GM21717 (cell line): ENCODE results near the gene INPP5K.
"Not testable (repeated sequence)": the region's sequence is repeated elsewhere in the genome, so short reads cannot be mapped to it uniquely, and the experiment has no call there.

ENCODE experiments used
- ATAC-seq: cut with Tn5 transposase; IDR thresholded peaks from one replicate; pipeline ENCODE4 v1.9.1; 2021; ENCODE audit warnings: mild to moderate bottlenecking, moderate library complexity; ENCODE audit not compliant: unreplicated experiment

Gene INPP5K

DNA sequence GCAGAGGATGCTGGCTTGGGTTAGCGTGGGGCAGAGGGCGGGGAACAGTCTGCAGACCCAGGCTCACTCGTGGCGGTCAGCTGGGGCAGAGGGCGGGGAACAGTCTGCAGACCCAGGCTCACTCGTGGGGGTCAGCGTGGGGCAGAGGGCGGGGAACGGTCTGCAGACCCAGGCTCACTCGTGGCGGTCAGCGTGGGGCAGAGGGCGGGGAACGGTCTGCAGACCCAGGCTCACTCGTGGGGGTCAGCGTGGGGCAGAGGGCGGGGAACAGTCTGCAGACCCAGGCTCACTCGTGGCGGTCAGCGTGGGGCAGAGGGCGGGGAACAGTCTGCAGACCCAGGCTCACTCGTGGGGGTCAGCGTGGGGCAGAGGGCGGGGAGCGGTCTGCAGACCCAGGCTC is 7.7 kb downstream of the INPP5K start:
- ATAC-seq: not testable (repeated sequence)

DNA sequence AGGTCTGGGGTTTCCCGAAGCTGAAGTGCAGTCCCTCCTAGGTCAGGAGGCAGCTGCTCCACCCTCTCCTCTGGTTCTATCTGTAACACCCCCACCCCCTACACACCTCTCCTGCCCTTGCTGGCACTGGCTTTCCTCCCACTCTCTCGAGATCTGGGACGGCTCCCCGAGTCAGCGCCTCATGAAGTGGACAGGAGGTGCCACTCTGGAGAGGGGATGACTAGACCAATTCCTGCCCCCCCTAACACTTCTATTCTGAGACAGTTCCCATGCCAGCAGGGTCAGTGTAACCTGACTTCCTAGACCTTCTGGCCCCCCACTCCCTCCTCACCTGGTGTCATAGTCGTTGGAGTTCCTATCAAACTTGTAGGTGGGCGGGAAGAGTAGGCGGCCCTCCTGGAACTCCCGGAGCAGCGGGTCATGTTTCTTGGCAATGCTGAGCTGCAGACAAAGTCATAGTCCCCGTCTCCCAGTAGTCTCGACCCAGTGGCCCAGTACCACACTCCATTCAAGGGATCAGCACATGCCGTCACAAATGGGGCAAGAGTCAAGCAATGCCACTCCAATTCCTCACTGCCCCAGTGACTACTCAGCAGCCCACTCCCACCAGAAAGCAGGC is 9.7 kb downstream of the INPP5K start:
- ATAC-seq: no peak

DNA sequence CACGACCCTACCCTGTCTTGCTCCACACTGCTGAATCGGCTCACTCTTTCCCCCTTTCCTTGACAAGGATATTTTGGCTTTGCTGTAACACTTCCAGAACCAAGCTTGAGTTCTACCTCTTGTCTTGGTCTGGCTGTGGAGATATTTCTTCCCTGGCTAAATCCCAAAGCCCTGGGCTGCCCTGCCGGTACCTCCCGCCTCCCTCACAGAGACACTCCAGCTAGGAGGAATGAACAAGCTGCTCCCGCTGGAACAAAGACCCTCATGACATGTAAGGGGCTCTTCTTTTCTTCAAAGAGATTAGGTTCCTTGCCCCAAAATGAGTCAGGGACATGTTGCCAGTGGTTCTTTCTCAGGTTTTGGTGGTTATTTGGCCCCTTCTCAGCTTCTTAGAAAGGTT is 10.8 kb downstream of the INPP5K start:
- no peak for ATAC-seq

DNA sequence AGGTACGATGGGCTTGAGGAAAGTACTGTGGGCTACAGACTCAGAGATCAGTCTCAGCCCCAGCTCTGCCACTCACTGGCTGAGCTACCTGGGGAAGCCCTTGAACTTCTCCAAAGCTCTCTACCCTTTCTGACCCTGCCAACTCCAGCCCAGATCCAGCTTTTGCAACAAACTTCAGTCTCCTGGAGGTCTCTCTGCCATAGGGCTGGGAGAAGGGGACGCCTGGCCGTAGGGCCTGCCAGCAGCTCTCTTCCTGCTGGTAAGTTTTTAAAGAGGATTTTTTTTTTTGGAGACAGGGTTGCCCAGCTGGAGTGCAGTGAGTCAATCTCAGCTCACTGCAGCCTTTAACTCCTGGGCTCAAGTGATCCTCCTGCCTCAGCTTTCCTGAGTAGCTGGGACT is 11.5 kb downstream of the INPP5K start:
- no peak for ATAC-seq

DNA sequence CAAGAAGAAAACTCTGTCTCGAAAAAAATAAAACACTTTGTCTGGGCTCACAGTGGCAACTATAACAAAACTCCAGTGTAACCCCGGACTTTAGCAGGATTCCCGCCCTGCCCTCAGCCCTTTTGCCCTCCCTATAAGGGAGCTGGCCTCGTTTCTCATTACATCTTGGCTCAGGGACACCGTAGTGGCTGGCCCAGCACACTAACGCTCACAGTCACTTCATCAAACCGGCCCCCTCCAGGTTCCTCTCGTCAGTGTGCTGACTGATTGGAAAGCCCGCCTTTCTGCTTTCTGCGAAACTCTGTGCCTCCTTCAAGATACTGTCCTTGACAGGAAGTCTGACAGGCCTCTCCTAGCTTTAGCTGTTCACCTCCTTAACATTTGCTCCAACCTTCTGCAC is 12.7 kb downstream of the INPP5K start:
- ATAC-seq: no peak

DNA sequence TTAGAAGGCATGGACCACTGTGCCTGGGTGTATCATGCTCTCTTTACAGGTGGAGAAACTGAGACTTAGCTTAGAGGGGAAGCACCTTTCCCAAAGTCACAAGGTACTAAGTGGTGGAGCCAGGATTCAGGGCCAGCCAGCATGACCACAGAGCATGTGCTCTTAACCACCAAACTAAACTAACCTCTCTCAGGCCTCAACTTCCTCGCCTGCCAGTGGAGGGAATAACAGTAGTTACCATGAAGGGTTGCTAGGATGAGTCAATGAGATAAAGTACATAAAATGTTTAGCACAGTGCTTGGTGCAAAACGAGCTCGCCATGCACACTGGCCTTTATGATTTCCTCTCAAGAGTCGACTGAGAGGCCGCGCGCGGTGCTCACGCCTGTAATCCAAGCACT is 17.5 kb downstream of the INPP5K start:
- ATAC-seq: no peak

DNA sequence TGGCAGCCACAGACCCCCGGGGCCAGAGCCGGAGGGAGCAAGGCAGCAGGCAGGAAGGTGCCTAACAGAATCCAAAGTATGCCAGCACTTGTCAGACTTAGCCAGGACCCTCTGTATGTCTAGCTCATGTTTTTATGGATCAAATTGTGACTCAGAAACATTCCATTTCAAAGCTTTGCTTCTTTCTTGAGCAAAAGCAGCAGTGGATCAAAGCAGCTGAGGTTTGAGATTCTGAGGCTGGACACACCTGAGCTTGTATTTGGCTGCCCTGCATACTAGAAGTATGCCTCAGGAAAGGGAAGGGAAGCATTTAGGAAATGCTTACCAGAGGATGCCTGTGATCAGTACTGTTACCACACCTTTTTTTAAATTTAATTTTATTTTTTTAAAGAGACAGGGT is 18.2 kb downstream of the INPP5K start:
- no peak for ATAC-seq

DNA sequence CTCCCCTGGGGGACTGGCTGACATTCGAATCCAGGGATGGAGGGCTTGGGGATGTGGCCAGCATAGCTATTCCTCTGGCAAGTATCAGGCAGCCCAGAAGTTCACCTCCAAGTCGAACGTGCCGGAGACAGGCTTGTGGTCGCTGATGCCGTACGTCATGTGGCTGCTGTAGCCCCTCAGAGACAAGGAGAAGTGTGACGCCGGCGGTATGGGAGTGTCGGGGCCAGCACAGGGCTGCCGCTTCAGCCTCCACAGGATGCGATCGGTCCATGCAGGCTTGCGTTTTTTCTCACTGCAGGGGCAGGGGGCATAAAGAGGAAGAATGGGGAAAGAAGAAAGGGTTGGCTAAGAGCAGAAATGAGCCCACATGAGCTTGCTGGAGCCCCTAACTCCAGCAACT is 18.6 kb downstream of the INPP5K start:
- no peak for ATAC-seq

DNA sequence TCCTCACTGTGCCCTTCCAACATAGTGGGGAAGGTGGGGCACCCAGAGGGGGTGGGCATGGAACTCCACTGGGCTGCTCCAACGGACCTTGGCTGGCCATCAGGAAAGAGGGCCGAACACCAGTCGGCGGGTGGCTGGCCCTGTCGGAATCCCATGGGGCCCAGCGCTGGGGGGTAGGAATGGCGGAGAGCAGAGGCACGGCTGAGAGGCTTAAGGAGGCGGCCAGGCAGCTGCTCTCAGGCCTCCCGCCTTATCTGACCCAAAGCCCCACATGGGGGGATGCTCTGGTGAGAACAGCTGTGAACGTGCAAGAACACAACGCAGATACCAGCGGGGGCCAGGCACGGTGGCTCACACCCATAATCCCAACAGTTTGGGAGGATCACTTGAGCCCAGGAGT is 19.5 kb downstream of the INPP5K start:
- no peak for ATAC-seq

DNA sequence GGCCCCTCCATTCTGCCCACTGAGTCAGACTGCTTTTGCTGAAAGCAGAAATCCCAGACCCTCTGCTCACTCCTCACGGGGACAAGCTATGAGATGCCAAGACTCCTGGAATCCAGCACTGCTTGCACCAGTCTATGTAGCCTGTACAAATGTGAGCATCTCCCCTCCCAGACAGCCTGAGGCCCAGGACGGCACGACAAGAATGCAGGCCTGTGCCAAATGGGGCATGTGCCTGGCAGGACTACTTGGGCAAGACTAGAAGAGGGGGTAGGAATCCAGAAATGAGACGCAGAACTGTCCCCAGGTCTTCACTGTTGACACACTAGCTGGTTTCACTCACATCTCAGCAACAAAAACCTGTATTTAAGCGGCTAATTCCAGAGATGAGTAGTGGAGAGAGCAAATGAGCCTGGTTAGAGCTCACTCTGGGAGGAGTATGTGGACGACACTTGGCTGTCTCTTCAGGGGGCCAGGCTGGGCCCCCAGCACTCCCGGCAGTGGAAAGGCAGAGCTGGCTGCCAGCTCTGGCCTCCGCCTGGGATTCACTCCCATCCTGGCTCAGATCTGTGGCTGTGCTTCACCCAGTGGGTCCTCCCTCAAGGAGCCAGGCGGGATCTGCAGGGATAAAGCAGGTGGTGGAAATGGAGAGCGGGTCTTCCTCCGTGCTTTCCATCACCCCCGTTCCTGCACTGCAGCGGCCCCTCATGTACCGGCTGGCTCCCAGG is 21.0 kb downstream of the INPP5K start:
- ATAC-seq: no peak

DNA sequence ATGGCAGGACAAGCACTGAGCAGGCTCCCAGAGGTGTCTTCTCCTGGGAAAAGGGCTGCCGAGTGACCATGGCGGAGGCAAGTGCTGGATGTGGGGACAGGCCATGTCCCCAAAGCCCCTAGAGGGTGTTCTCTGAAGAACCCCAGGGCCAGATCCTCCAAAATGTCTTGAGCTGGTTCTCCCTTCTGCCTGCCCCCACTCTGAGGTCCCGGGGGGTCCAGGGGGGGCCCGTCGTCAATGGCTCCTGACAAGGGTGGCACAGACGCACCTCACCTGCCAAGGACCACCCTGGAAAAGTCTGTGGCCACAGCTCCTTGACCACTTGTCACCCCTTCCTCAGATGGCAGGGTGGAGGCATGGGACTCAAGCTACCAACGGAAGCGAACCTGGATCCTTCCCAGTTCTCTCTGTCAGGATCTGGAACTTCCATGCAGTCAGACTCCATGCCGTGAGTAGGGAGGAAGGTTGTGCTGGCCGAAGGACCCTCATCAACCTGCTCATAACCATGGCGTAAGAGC is 21.6 kb downstream of the INPP5K start:
- ATAC-seq: no peak

DNA sequence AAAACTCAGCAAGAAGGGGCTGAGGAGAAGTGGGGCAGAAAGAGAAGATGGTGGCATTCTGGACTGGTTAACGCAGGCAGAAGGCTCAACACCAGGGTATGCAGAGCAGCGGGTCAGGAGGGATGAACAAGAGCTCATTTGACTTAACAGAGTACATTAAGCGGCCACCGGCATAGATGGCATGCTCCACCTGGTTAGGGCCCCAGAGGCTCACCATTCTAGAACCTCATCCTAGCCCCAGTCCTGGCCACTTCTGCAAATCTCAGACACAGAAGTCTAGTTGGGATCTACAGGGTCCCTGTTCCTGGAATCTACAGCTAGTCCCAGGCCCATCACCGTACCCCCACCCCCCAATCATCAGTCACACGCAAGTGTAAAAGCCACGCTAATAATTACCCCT is 22.2 kb downstream of the INPP5K start:
- ATAC-seq: no peak

DNA sequence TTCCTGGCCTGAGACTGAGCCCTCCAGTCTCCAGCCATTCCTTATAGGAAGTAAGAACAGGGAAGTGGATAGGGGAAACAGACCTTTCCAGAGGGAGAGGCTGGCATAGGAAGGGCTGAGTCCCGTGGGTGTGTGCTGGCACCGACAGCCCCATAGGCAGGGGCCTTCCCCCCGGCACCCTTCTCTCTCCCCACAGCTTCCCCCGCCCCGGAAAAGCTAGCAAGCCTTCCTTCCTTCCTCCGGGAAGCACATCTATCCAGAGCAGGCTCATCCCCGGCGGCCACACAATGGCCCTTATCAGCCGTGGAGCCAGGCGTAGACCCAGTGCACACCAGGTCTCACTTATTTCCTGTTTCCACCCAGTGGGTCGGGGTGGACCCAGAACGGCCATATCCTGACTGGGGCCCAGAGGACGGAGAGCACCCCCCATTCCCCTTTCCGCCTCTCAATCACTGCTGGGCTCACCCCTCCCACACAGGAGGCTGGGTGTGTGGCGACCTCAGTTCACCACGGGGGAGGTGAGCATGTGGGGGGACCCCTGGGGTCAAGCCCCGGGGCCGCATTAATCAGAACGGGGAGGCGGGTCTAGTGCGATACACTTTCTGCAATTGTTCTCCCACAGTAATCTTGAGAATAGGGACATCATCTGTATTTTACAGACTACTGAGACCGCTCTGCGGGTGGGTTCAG is 23.0 kb downstream of the INPP5K start:
- ATAC-seq: no peak

DNA sequence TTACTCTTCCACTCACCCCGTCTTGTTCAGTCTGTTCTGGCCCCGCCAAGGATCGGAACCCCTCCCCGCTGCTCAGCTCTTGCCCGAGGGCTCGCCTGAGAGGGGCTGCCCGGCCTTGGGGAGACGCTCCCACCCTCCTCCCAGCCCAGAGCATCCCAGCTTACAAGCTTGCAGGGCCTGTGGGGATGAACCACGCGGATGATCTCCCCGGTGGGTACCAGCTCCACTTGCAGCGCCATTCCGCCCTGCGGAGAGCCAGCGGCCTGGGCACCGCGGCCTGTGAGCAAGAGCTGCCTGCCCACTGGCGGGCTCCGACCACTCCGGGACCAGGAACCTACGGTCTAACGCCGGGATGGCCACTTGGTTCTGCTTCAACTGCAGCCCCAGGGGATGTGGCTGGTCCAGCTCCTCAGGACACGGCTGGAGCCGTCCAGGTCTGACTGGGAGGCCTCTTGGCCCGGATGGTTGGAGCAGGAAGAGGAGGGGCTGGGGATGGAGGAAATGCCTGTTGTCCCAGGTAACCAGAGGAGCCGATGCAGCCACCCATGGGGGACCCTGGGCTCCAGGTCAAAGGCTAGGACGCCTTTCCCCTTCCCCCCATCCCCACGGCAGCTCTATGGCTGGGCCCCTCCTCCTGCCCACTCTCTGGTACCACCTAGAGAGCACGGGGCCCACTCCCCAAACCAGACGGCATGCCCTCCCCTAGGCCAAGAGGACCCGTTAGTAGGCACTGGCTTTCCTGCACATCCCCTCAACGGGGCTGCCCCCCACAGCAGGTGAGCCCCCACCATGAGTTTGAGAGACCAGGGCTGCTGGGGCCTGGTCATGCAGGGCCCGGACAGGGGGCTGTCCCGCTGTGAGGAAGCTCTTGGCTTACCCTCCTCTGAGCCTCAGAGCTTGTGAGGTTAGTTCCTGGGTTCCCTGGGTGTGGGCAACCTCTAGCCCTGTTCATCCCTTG is 23.9 kb downstream of the INPP5K start, which contains the start of gene MYO1C:
Gene MYO1C, minus strand, starts transcription at position 438 of the 958 bp plus-strand sequence. Its CDS starts 199 bp downstream, at position 239.
- no peak for ATAC-seq

DNA sequence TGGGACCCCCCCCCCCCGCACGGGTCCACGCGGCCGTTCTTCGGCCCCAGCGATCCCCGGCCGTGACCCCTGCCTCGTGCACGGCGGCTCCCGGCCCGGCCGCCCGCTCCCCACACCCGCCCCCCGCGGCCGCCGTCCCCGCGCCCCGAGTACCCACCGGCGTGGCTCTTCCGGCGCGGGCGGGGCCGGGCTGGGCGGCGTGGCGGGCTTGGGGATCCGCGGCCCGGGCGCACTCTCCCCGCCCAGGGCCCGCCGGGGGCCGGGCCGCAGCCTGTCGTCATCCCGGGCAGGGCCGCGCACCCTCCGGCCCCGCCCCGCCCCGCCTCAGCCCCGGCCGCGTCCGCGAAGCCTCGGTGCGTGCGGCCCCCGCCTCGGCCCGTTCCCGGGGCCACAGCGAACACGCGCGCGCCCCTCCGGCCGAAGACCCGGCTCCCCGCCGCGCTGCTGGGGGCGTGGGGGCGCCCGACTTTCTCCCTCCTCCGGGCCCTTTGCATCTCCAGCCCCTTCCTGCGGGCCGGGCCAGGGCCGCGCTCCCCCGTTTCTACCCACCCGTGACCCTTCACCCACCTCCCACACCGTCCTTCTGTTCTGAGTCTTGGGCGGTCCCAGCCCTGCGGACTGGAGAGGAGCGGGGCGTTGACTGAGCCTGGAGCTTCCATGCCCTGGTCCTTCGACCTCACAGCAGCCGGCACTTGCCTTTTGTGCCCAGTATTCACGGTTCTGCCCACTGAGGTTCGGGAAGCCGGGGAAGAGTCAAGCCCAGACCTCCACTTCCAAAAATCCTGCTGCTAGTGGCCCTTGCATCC is 24.8 kb downstream of the INPP5K start:
- no peak for ATAC-seq

DNA sequence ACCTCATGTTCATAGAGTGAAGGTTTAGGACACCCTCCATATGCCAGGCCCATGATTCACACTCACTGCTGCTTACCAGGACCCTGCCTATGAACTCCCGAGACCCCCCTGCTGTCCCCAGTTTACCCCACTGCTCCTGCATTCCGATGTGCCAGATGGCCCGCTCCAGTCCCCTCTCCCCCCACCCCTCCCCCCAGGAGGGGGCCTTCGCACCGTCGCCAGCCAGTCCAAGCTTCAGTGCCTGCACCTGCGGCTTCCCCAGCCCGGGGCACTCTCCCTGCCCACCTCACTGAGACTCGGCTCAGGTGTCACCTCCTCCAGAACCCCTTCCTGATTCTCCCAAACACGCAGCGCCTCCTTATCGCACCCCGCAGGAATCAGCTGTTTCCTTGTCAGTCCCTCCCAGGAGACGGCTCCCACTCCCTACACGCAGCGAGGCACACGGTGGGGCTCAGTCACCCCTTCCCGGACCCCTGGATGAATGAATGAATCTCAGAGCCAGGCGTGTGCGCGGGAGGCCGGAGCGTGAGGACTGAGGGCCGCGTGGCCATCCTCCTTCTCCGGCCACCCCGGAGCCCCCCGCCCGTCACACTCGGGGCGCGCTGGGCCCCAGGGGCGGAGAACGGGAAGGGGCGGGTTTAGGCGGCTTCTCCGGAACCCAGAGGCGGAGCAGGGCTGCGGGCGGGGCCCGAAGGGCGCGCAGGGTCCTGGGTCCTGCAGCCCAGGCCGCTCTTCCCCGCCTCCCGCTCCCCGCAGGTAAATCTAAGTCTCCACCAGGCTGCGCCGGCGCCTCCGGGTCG is 25.6 kb downstream of the INPP5K start:
- no peak for ATAC-seq

DNA sequence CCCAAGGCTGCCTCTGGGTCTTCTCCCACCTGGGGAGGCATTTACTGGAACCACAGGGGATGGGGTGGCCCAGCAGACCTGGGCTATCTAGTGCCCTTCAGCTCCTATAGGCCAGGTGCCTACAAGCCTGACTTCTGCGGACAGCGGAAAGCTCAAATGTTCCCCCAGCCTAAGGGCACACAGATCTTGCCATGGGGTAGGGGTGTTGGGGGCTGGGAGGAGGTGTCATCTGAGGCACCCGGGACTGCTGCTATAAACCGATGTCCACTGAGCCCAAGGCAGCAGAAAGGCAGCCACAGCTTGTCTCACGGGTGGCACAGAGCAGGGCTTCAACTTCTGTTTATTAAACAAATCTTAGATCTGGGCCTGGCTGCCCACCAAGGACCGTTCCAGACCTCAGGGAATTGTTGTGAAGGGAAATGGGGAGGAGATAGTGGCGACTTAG is 27.6 kb downstream of the INPP5K start:
- no peak for ATAC-seq

DNA sequence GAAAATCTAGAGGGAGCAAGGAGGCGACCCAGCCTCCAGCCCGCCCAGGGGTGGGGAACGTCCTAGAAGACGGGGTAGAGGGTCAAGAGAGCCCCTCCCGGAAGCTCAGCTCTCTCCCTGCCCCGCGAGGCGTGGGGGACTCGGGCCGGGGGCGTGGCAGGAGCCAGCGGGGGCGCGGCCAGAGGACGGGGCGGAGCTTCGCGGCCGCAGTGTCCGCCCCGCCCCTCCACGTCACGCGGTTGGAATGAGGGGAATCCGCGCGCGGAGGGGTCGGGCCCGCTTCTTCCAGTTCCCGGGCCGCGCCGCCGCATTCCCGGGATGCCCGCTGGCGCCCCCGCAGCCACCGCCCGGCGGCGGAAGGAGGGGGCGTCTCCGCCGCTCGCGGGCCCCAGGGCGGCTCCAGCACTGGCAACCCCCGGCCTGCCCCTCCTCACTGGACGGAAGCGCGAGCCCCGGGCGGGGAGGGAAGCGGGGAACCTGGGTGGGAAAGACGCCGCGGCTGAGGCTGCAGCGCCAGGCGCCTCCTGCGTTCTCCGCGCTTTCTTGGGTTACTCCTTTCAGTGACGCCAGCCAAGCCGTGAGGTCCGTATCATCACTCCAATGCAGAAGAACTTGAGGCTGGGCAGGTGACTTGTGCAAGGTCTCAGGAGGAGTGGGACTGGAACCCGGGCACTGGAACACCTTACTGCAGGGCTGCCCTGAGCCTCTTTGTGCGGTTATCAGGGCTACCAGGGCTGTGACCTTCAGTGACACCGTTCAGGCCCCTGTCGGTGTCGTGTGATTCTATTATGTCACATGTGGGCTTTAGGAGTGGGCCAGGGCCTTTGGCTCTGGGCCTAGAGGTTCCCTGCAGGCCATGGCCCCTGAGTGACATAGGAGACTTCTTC is 28.2 kb downstream of the INPP5K start:
- ATAC-seq: no peak
